Measurements from ENCODE around the gene ATF3.

The ATF3 gene

DNA sequence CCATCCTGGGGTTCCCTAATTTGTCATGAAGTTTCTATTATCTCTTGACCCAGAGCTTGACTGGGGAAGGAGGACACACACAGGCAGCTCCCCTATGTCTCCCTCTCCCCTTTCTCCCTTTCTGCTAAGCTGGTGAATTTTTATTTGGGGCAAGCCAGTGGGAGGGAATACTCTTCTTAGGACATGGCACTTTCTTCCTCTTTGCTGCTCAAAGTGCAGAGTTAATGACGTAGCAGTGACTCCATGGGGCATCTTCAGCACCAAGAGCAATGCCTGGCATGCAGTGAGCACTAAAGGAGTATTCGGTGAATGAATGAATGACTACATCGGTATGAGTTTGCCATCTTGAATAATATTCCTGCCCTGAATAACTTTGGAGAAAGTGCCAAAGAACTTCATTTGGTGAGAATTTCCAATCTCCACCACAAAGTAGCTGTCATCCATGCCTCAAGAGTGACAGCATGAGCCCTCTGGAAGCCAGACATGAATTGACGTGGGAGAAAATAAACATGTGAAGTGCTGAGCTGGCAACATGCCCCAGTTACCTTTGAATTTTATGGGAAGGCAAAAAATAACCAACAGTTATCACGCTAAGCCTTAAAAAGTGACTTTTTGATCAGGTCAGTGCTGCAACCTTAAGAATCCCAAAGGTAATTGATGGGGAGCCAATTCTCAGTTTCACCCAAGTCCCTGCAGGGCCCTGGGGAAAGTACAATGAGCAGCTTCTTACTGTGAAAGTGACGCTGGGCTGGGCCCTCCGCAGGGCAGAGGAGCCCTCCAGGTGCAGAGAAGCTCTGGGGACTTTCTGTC is 22.1 kb upstream of the ATF3 start:
- Histone ChIP-seq H3K4me3 (ENCODE audit: insufficient read depth, low read depth, low read length) (no peak overlapping the region), H3K9me3 (ENCODE audit: control insufficient read depth, low read length) (no peaks in the 10 kb centered on the region), H3K27ac (ENCODE audit: insufficient read depth, low read depth, low read length, poor library complexity, severe bottlenecking) (no peak overlapping the region), H3K27me3 (ENCODE audit: control insufficient read depth, insufficient read depth, low read length, poor library complexity, severe bottlenecking) (no peaks in the 10 kb centered on the region), H3K36me3 (ENCODE audit: control insufficient read depth, insufficient read depth, low read length) (no peaks in the 10 kb centered on the region), H3K4me1 (ENCODE audit: control insufficient read depth, insufficient read depth, low read length) (peaks cover 19% of the 10 kb centered on the region)
- 72 to 78% methylated on average over 7 of the region's 7 CpGs for WGBS, 2 experiments

DNA sequence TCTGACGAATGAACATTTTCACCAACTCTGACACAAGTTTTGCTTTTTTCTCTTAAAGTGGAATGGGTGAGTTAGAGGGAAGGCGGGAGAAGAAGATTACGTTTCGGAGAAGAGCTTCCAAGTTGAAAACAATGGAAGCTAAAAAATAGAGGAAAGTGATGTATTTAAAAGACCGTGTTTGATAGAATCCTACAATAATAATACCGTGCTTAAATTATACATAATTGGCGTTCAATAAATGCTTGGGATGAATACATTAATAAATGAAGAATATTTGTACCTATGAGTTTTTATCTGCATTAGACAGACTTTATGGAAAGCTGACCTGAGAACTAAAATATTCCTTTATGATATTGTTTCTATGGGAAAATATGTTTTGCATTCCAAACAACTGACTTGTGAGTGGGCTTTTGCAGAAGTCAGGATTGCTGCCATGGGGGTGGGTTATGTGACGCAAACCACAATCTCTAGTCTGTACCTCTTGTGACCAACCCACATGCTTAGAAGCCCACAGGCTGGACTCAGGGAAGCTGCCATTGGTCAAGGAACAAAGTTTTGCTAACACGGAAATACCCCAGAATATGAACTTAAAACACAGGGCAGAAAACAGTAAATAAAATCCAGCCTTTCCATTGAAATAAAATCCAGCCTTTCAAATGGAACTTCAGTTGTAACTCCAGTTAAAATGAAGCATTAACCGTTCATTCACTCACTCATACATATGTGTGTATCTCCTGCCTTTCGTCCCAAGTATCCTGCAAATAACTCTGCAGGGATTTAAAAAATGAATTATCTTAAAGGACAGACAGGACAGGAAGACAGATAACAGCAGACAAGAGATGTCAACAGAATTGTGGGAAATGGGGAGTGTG is 21.3 kb upstream of the ATF3 start:
- Histone ChIP-seq H3K4me3 (ENCODE audit: insufficient read depth, low read depth, low read length) (no peak overlapping the region), H3K9me3 (ENCODE audit: control insufficient read depth, low read length) (no peaks in the 10 kb centered on the region), H3K27ac (ENCODE audit: insufficient read depth, low read depth, low read length, poor library complexity, severe bottlenecking) (no peak overlapping the region), H3K36me3 (ENCODE audit: control insufficient read depth, insufficient read depth, low read length) (no peaks in the 10 kb centered on the region), H3K4me1 (ENCODE audit: control insufficient read depth, insufficient read depth, low read length) (peaks cover 19% of the 10 kb centered on the region), H3K27me3 (ENCODE audit: control insufficient read depth, insufficient read depth, low read length, poor library complexity, severe bottlenecking) (no peaks in the 10 kb centered on the region)
- WGBS, 2 experiments, result 84 to 86% methylated on average over 9 to 11 of the region's 11 CpGs

DNA sequence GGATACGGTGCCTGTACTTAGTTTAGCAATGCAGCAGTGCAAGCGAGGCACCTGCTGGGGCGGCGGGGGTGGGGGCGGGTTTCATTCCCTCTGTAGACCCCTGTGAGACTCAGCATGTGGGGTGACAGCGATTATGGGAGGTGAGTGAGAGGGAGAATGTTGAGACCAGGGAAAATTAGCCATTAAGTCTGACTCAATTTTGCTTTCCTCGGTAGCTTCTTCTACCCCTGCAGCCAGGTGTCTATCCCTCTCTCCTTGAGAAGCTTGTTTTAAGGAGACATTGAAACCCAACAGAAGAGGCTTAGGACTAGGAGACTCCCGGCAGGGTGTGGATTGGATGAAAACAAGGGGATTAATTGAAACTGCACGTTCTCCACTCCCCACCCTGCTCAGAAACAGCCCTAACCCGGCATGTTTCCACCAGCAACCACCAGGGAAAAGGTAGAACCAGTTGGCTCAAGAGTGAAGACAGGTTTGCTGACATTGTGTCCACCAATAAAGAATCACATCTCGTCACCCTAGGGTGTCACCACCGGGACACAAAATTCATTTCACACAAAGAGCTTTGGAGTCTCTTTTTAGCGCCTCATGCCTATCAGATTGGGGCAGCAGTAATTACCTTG is 20.6 kb upstream of the ATF3 start:
- H3K27me3 ChIP-seq (ENCODE audit: control insufficient read depth, insufficient read depth, low read length, poor library complexity, severe bottlenecking), result no peaks in the 10 kb centered on the region
- H3K27ac ChIP-seq (ENCODE audit: insufficient read depth, low read depth, low read length, poor library complexity, severe bottlenecking), result no peak overlapping the region
- 50 to 55% methylated on average over 12 to 13 of the region's 13 CpGs for WGBS, 2 experiments
- peaks cover 13% of the 10 kb centered on the region for H3K4me1 ChIP-seq (ENCODE audit: control insufficient read depth, insufficient read depth, low read length)
- H3K4me3 ChIP-seq (ENCODE audit: insufficient read depth, low read depth, low read length), result no peak overlapping the region
- H3K36me3 ChIP-seq (ENCODE audit: control insufficient read depth, insufficient read depth, low read length), result no peaks in the 10 kb centered on the region
- no peaks in the 10 kb centered on the region for H3K9me3 ChIP-seq (ENCODE audit: control insufficient read depth, low read length)

DNA sequence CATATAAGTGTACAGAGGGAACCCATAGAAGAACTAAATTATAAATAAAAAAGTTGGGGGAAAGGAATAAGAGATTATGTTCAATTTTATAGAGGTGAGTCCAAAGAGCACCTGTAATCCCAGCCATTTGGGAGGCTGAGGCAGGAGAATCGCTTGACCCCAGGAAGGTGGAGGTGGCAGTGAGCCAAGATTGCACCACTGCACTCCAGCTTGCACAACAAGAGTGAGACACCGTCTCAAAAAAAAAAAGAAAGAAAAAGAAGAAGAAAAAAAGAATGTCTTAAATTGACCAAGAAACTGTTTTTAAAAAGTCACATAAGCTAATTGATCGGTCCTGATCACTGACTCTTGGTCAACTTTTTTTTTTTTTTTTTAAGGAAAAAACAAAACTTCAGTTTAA is 19.1 kb upstream of the ATF3 start:
- 92 to 94% methylated on average over 3 of the region's 3 CpGs for WGBS, 2 experiments
- H3K4me3 ChIP-seq (ENCODE audit: insufficient read depth, low read depth, low read length), result no peak overlapping the region

DNA sequence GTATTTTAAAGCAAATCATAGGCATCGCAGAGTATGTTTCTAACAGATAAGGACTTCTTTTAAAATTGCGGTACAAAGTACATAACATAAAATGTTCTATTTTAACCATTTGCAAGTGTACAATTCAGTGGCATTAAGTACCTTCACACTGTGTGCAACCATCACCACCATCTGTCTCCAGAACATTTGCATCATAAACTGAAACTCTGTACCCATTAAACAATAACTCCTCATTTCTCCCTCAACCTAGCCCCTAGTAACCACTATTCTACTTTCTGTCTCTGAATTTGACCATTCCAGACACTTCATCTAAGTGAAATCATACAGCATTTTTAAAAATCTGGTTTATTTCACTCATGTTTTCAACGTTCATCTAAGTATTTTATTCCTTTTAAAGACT is 16.6 kb upstream of the ATF3 start:
- Histone ChIP-seq H3K36me3 (ENCODE audit: control insufficient read depth, insufficient read depth, low read length) (no peaks in the 10 kb centered on the region), H3K4me3 (ENCODE audit: insufficient read depth, low read depth, low read length) (no peak overlapping the region), H3K4me1 (ENCODE audit: control insufficient read depth, insufficient read depth, low read length) (peaks cover 23% of the 10 kb centered on the region), H3K27me3 (ENCODE audit: control insufficient read depth, insufficient read depth, low read length, poor library complexity, severe bottlenecking) (no peaks in the 10 kb centered on the region), H3K27ac (ENCODE audit: insufficient read depth, low read depth, low read length, poor library complexity, severe bottlenecking) (no peak overlapping the region), H3K9me3 (ENCODE audit: control insufficient read depth, low read length) (no peaks in the 10 kb centered on the region)
- 94 to 98% methylated on average over 2 to 3 of the region's 3 CpGs for WGBS, 2 experiments

More for the DNA sequence above, 19.1 kb upstream of the ATF3 start:
- H3K27me3 ChIP-seq (ENCODE audit: control insufficient read depth, insufficient read depth, low read length, poor library complexity, severe bottlenecking), result no peaks in the 10 kb centered on the region
- no peak overlapping the region for H3K27ac ChIP-seq (ENCODE audit: insufficient read depth, low read depth, low read length, poor library complexity, severe bottlenecking)
- H3K9me3 ChIP-seq (ENCODE audit: control insufficient read depth, low read length), result no peaks in the 10 kb centered on the region
- H3K4me1 ChIP-seq (ENCODE audit: control insufficient read depth, insufficient read depth, low read length), result peaks cover 16% of the 10 kb centered on the region
- no peaks in the 10 kb centered on the region for H3K36me3 ChIP-seq (ENCODE audit: control insufficient read depth, insufficient read depth, low read length)

DNA sequence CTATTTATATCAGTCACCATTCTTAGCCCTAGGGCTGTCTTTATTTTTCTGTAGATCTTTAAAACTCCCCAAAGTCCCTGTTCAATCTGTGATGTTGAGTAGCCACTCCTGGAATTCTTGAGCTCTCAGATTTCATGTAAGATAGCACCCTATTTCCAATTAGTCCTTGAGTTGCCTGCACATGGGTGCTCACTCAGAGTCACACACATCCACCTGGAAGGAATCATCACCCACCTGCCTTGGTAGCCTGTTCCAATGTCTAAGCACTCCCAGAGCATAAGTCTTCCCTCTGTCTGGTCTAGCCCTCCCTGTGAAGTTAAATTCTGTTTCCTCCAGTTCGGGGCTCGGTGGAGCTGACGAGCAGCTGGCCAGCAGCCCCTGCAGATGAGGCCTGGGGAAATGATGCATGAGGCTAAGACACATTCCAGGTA is 14.7 kb upstream of the ATF3 start:
- WGBS, 2 experiments, result 68 to 76% methylated on average over 3 of the region's 3 CpGs
- H3K9me3 ChIP-seq (ENCODE audit: control insufficient read depth, low read length), result no peaks in the 10 kb centered on the region
- H3K36me3 ChIP-seq (ENCODE audit: control insufficient read depth, insufficient read depth, low read length), result no peaks in the 10 kb centered on the region
- no peaks in the 10 kb centered on the region for H3K27me3 ChIP-seq (ENCODE audit: control insufficient read depth, insufficient read depth, low read length, poor library complexity, severe bottlenecking)
- H3K4me3 ChIP-seq (ENCODE audit: insufficient read depth, low read depth, low read length), result no peak overlapping the region
- peaks cover 13% of the 10 kb centered on the region for H3K4me1 ChIP-seq (ENCODE audit: control insufficient read depth, insufficient read depth, low read length)
- H3K27ac ChIP-seq (ENCODE audit: insufficient read depth, low read depth, low read length, poor library complexity, severe bottlenecking), result no peak overlapping the region

DNA sequence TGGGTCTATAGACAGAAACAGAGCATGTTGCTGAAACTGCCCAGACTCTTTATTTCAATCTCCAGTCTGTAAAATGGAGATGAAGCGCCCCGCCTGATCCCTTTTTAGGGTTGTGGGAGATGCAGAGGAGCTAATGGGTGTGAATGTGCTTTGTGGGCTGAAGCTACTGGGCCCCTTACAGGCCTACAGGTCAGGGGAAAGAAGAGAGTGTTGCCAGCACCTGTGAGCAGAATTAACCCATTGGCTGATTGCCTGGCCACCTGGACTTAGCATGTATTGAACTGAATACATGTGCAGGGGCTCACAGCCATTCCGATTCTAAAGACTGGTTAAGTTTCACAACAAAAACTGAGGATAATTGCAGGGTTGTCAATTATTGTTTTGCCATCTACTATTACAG is 13.9 kb upstream of the ATF3 start:
- Histone ChIP-seq H3K27ac (ENCODE audit: insufficient read depth, low read depth, low read length, poor library complexity, severe bottlenecking) (no peak overlapping the region), H3K36me3 (ENCODE audit: control insufficient read depth, insufficient read depth, low read length) (no peaks in the 10 kb centered on the region), H3K9me3 (ENCODE audit: control insufficient read depth, low read length) (no peaks in the 10 kb centered on the region), H3K27me3 (ENCODE audit: control insufficient read depth, insufficient read depth, low read length, poor library complexity, severe bottlenecking) (no peaks in the 10 kb centered on the region), H3K4me3 (ENCODE audit: insufficient read depth, low read depth, low read length) (no peak overlapping the region), H3K4me1 (ENCODE audit: control insufficient read depth, insufficient read depth, low read length) (peaks cover 13% of the 10 kb centered on the region)
- WGBS, 2 experiments, result 90 to 95% methylated on average over 3 of the region's 3 CpGs

DNA sequence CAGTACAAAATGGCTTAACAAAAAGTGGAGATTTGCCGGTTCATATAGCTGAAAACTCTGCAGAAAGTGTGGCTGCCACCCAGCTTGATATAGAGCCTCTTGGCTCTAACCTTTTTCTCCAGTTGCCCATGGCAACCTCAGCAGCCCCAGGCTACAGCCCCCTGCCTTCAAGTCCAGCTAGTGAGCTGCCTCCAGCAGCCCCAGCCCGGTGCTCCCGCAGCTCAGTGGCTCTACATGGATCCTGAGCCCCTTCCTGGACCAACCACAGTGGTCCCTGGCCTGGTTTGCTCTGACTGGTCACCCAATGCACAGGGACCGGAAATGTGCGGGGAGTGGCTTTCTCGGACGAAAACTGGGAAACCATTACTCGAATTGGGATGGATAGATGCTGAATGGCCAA is 13.3 kb upstream of the ATF3 start:
- WGBS, 2 experiments, result 78 to 81% methylated on average over 8 of the region's 8 CpGs
- H3K4me1 ChIP-seq (ENCODE audit: control insufficient read depth, insufficient read depth, low read length), result peaks cover 13% of the 10 kb centered on the region
- no peak overlapping the region for H3K27ac ChIP-seq (ENCODE audit: insufficient read depth, low read depth, low read length, poor library complexity, severe bottlenecking)
- no peaks in the 10 kb centered on the region for H3K36me3 ChIP-seq (ENCODE audit: control insufficient read depth, insufficient read depth, low read length)
- H3K9me3 ChIP-seq (ENCODE audit: control insufficient read depth, low read length), result no peaks in the 10 kb centered on the region
- H3K27me3 ChIP-seq (ENCODE audit: control insufficient read depth, insufficient read depth, low read length, poor library complexity, severe bottlenecking), result no peaks in the 10 kb centered on the region
- H3K4me3 ChIP-seq (ENCODE audit: insufficient read depth, low read depth, low read length), result no peak overlapping the region

DNA sequence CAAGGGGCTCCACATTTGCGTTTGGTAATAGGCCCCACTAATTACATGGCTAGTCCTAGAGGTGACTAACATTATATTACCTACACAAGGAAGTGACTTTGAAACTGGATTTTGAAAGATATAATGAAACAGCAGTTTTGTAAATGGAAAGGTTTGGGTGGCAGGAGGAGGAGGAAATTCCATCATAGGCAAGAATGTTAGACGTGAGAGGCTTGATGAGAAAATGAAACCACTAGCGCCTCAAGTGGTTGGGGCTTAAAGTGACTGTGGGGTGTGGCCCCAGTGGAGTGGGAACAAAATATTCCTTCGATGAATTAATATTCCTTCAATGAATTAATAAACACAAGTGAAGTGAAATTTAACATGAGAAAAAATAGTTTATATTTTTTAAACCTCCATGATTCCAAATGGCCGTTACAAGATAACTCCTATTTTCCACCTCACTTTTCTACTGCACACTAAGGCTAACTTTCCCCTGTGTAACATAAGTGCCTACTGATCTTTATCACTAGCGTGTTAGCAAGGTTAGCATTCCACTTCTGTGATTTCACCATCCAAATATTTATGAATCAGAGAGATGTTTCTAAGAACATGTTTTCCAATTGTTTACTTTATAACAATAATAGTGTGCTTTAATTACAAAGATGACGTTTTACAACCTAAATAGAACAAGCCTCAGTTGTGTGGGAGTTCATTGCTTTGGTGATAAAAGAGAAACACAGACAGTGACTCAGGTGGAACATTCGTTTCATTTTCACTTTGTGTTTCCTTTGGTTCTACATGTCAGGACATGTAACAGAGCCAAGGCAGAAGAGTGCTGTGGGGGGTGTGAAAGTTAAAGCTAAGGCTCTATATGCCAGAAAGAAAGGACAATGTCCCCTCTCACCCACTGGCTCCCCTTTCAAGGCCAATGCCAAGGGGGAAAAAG is 12.5 kb upstream of the ATF3 start:
- Histone ChIP-seq H3K27ac (ENCODE audit: insufficient read depth, low read depth, low read length, poor library complexity, severe bottlenecking) (no peak overlapping the region), H3K4me1 (ENCODE audit: control insufficient read depth, insufficient read depth, low read length) (peaks cover 13% of the 10 kb centered on the region)

More for the DNA sequence above, 12.5 kb upstream of the ATF3 start:
- no peaks in the 10 kb centered on the region for H3K36me3 ChIP-seq (ENCODE audit: control insufficient read depth, insufficient read depth, low read length)
- no peak overlapping the region for H3K4me3 ChIP-seq (ENCODE audit: insufficient read depth, low read depth, low read length)
- WGBS, 2 experiments, result 75 to 78% methylated on average over 7 of the region's 8 CpGs
- no peaks in the 10 kb centered on the region for H3K9me3 ChIP-seq (ENCODE audit: control insufficient read depth, low read length)
- no peaks in the 10 kb centered on the region for H3K27me3 ChIP-seq (ENCODE audit: control insufficient read depth, insufficient read depth, low read length, poor library complexity, severe bottlenecking)

All from ectodermal cell (in vitro differentiated cells).